GM18499 (cell line): ENCODE results near the gene KIR3DL2.
"Not testable (repeated sequence)": the region's sequence is repeated elsewhere in the genome, so short reads cannot be mapped to it uniquely, and the experiment has no call there.

ENCODE experiments used
- ATAC-seq: cut with Tn5 transposase; IDR thresholded peaks from one replicate; pipeline ENCODE4 v1.9.1; 2021; ENCODE audit warnings: moderate number of reproducible peaks; ENCODE audit not compliant: insufficient read depth, unreplicated experiment

The KIR3DL2 gene

GRCh38 chr19:54907899-54908298 lies 57.7 kb downstream of the KIR3DL2 start:
- ATAC-seq = not testable (repeated sequence)
